ENCODE data around the gene TOP3A. TPM values are rescaled to one million over a fixed set of nuclear protein-coding genes. Genes with fewer than 3 reads are reported as not detected.

The TOP3A gene
- total and polyA plus RNA-seq, 8 donors: 7.6 to 311 (median 23.5) TPM

- Histone ChIP-seq H3K4me3 (no peak overlapping the region), H3K36me3 (peaks cover 45 to 98% (median 97%) of the 10 kb centered on the region in 4 donors), H3K27me3 (no peaks in the 10 kb centered on the region), H3K27ac (no peak overlapping the region), H3K9me3 (no peaks in the 10 kb centered on the region), H3K4me1 (peaks cover 24 to 63% (median 38%) of the 10 kb centered on the region in 4 donors)
- 43 to 61% (median 48%) methylated on average over 3 of the region's 3 CpGs for WGBS, 5 donors
- intact Hi-C loops (cut with DNase I; ENCODE audit: low total_unique reads): no loop called here
- no peak for DNase-seq
- TF ChIP-seq POLR2AphosphoS5 (IDR thresholded peaks at IDR 0.05) (no peak), EP300 (IDR thresholded peaks at IDR 0.05) (no peak), CTCF (IDR thresholded peaks at IDR 0.05) (no peak), POLR2A (IDR thresholded peaks at IDR 0.05) (no peak)
Measured at GRCh38 chr17:18323007-18323406, 8.2 kb upstream of the TOP3A start.

GRCh38 chr17:18322522-18322921, 7.7 kb upstream of the TOP3A start:
- no peak for DNase-seq
- Histone ChIP-seq H3K9me3 (no peaks in the 10 kb centered on the region), H3K27ac (no peak overlapping the region), H3K36me3 (peaks cover 42 to 98% (median 97%) of the 10 kb centered on the region in 4 donors), H3K27me3 (no peaks in the 10 kb centered on the region), H3K4me3 (no peak overlapping the region), H3K4me1 (peaks cover 29 to 68% (median 43%) of the 10 kb centered on the region in 4 donors)
- 89 to 95% (median 94%) methylated on average over 10 to 12 of the region's 12 CpGs for WGBS, 5 donors
- TF ChIP-seq EP300 (IDR thresholded peaks at IDR 0.05) (no peak), POLR2AphosphoS5 (IDR thresholded peaks at IDR 0.05) (no peak), POLR2A (IDR thresholded peaks at IDR 0.05) (no peak), CTCF (IDR thresholded peaks at IDR 0.05) (no peak)
- intact Hi-C loops (cut with DNase I; ENCODE audit: low total_unique reads): no loop called here

GRCh38 chr17:18321309-18321708, 6.5 kb upstream of the TOP3A start:
- H3K4me1 ChIP-seq: peaks cover 41 to 73% (median 55%) of the 10 kb centered on the region in 4 donors
- no peaks in the 10 kb centered on the region for H3K27me3 ChIP-seq
- H3K9me3 ChIP-seq: no peaks in the 10 kb centered on the region
- intact Hi-C loops (cut with DNase I; ENCODE audit: low total_unique reads): no loop called here
- no peak for DNase-seq
- TF ChIP-seq POLR2A (IDR thresholded peaks at IDR 0.05) (no peak), POLR2AphosphoS5 (IDR thresholded peaks at IDR 0.05) (no peak)
- WGBS, 5 donors: 67 to 95% (median 73%) methylated on average over 5 of the region's 5 CpGs
- no peak overlapping the region for H3K4me3 ChIP-seq
- H3K27ac ChIP-seq: no peak overlapping the region
- H3K36me3 ChIP-seq: peaks cover 36 to 98% (median 91%) of the 10 kb centered on the region in 4 donors

- Histone ChIP-seq H3K36me3 (peaks cover 36 to 88% (median 81%) of the 10 kb centered on the region in 4 donors), H3K27me3 (no peaks in the 10 kb centered on the region), H3K27ac (no peak overlapping the region), H3K4me3 (peak overlapping the region in 2 of 4 donors; percentile 25 to 98), H3K9me3 (no peaks in the 10 kb centered on the region), H3K4me1 (peaks cover 50 to 82% (median 64%) of the 10 kb centered on the region in 4 donors)
- intact Hi-C loops (cut with DNase I; ENCODE audit: low total_unique reads): no loop called here
- TF ChIP-seq POLR2A (IDR thresholded peaks at IDR 0.05): no peak
- TF ChIP-seq CTCF (IDR thresholded peaks at IDR 0.05): no peak
- no peak for TF ChIP-seq POLR2AphosphoS5 (IDR thresholded peaks at IDR 0.05)
- no peak for TF ChIP-seq EP300 (IDR thresholded peaks at IDR 0.05)
- DNase-seq: no peak
- 78 to 88% (median 83%) methylated on average over 7 of the region's 7 CpGs for WGBS, 5 donors
Measured at GRCh38 chr17:18320301-18320700, 5.5 kb upstream of the TOP3A start.

GRCh38 chr17:18319604-18320256, 4.9 kb upstream of the TOP3A start:
- Histone ChIP-seq H3K9me3 (no peaks in the 10 kb centered on the region), H3K27me3 (no peaks in the 10 kb centered on the region), H3K36me3 (peaks cover 31 to 82% (median 75%) of the 10 kb centered on the region in 4 donors), H3K4me1 (peaks cover 50 to 82% (median 64%) of the 10 kb centered on the region in 4 donors), H3K27ac (no peak overlapping the region), H3K4me3 (peak overlapping the region in 3 of 4 donors; percentile 3 to 98 (median 25))
- DNase-seq: peak; percentile 27 to 72
- intact Hi-C loops (cut with DNase I; ENCODE audit: low total_unique reads): loop anchor here (10.0 kb wide), 1 partner anchor 55 kb away; the partner anchor contains the start of gene MIEF2
- no peak for TF ChIP-seq POLR2AphosphoS5 (IDR thresholded peaks at IDR 0.05)
- peak in 3 of 7 experiments; percentile 12 to 31 (median 19) for TF ChIP-seq CTCF (IDR thresholded peaks at IDR 0.05)
- 55 to 69% (median 58%) methylated on average over 8 to 13 of the region's 13 CpGs for WGBS, 5 donors
